ENCODE measurements around the gene LIMS2.

DNA sequence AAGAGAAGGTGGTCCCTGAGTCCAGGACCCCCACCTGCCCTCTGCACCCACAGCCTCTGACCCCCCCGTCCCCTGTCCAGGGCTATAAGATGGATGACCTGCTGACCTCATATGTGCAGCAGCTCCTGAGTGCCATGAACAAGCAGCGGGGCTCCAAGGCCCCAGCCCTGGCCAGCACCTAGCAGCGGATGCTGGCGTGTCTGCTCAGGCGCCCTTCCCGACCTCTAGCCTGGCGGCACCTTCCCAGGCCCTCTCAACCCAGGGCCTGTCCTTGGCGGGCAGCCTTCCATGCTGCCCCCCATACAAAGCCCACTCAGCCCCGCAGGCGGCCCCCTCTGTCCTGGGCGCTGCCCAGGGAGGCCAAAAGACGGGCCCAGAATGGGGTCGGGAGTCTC is 38.1 kb downstream of the LIMS2 start:
- TF ChIP-seq ZNF223 (tag by site-specific recombination; IDR thresholded peaks at IDR 0.05) (no peak), ZNF660 (tag by site-specific recombination; IDR thresholded peaks at IDR 0.05) (no peak), ZNF114 (tag by site-specific recombination; IDR thresholded peaks at IDR 0.05) (no peak), TCF7L2 (IDR thresholded peaks at IDR 0.05; ENCODE audit: borderline replicate concordance, low read depth, low read length) (no peak), ZNF707 (tag by site-specific recombination; IDR thresholded peaks at IDR 0.05) (no peak), ZNF426 (tag by site-specific recombination; IDR thresholded peaks at IDR 0.05) (no peak)
- TF ChIP-seq, protein P1, sequence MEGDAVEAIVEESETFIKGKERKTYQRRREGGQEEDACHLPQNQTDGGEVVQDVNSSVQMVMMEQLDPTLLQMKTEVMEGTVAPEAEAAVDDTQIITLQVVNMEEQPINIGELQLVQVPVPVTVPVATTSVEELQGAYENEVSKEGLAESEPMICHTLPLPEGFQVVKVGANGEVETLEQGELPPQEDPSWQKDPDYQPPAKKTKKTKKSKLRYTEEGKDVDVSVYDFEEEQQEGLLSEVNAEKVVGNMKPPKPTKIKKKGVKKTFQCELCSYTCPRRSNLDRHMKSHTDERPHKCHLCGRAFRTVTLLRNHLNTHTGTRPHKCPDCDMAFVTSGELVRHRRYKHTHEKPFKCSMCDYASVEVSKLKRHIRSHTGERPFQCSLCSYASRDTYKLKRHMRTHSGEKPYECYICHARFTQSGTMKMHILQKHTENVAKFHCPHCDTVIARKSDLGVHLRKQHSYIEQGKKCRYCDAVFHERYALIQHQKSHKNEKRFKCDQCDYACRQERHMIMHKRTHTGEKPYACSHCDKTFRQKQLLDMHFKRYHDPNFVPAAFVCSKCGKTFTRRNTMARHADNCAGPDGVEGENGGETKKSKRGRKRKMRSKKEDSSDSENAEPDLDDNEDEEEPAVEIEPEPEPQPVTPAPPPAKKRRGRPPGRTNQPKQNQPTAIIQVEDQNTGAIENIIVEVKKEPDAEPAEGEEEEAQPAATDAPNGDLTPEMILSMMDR (tag by site-specific recombination; IDR thresholded peaks at IDR 0.05) = no peak
- TF ChIP-seq, protein P2, sequence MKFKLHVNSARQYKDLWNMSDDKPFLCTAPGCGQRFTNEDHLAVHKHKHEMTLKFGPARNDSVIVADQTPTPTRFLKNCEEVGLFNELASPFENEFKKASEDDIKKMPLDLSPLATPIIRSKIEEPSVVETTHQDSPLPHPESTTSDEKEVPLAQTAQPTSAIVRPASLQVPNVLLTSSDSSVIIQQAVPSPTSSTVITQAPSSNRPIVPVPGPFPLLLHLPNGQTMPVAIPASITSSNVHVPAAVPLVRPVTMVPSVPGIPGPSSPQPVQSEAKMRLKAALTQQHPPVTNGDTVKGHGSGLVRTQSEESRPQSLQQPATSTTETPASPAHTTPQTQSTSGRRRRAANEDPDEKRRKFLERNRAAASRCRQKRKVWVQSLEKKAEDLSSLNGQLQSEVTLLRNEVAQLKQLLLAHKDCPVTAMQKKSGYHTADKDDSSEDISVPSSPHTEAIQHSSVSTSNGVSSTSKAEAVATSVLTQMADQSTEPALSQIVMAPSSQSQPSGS (tag by site-specific recombination; IDR thresholded peaks at IDR 0.05; ENCODE audit: low read depth) = no peak
- TF ChIP-seq, protein P3, sequence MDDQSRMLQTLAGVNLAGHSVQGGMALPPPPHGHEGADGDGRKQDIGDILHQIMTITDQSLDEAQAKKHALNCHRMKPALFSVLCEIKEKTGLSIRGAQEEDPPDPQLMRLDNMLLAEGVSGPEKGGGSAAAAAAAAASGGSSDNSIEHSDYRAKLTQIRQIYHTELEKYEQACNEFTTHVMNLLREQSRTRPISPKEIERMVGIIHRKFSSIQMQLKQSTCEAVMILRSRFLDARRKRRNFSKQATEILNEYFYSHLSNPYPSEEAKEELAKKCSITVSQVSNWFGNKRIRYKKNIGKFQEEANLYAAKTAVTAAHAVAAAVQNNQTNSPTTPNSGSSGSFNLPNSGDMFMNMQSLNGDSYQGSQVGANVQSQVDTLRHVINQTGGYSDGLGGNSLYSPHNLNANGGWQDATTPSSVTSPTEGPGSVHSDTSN (CRISPR knock-in tag; IDR thresholded peaks at IDR 0.05) = no peak
- TF ChIP-seq, protein P4, sequence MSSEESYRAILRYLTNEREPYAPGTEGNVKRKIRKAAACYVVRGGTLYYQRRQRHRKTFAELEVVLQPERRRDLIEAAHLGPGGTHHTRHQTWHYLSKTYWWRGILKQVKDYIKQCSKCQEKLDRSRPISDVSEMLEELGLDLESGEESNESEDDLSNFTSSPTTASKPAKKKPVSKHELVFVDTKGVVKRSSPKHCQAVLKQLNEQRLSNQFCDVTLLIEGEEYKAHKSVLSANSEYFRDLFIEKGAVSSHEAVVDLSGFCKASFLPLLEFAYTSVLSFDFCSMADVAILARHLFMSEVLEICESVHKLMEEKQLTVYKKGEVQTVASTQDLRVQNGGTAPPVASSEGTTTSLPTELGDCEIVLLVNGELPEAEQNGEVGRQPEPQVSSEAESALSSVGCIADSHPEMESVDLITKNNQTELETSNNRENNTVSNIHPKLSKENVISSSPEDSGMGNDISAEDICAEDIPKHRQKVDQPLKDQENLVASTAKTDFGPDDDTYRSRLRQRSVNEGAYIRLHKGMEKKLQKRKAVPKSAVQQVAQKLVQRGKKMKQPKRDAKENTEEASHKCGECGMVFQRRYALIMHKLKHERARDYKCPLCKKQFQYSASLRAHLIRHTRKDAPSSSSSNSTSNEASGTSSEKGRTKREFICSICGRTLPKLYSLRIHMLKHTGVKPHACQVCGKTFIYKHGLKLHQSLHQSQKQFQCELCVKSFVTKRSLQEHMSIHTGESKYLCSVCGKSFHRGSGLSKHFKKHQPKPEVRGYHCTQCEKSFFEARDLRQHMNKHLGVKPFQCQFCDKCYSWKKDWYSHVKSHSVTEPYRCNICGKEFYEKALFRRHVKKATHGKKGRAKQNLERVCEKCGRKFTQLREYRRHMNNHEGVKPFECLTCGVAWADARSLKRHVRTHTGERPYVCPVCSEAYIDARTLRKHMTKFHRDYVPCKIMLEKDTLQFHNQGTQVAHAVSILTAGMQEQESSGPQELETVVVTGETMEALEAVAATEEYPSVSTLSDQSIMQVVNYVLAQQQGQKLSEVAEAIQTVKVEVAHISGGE (tag by site-specific recombination; conservative IDR thresholded peaks at IDR 0.05; ENCODE audit: low read depth) = no peak

All from HEK293 (cell line).